Endothelial cell of umbilical vein (primary cell): ENCODE data around the gene SYNDIG1. TPM values are rescaled to one million over a fixed set of nuclear protein-coding genes. Genes with fewer than 3 reads are reported as not detected.

Experiments
- BruUV-seq: library from RNA; stranded (reverse); fragments of 400-500 nt; replicated peaks from 2 replicates; lab custom pipeline; 2021; lab: Mats Ljungman, UMichigan
- CTCF ChIA-PET: fragments of 300-600, 350-600 bp; sonication (Branson Sonifier 250); formaldehyde crosslinking; loops from one replicate; lab custom pipeline; 2021; ENCODE audit warnings: antibody characterized with exemption, inconsistent platforms; lab: Charles Lee
- POLR2A ChIA-PET: fragments of 300-600, 350-600 bp; sonication (Branson Sonifier 250); formaldehyde crosslinking; loops from one replicate; lab custom pipeline; 2021; ENCODE audit warnings: antibody characterized with exemption, inconsistent platforms; lab: Charles Lee
- DNase-seq: peaks from one replicate; pipeline ENCODE4 v3.0.0-alpha.2; 2011; ENCODE audit warnings: low read depth, low spot score
- FAIRE-seq: peaks from 2 replicates; lab custom pipeline; 2011; peaks lifted over from hg19 to GRCh38; lab: Jason Lieb, UNC
- H2AFZ ChIP-seq: 2 replicates; pipeline ENCODE4 v1.6.0; 2012; ENCODE audit warnings: low read depth, low read length, control low read depth, inconsistent platforms
- H3K27ac ChIP-seq: 2 replicates; pipeline ENCODE4 v1.5.1; 2011; ENCODE audit warnings: low read depth, mild to moderate bottlenecking, control low read depth, low read length, moderate library complexity; ENCODE audit not compliant: insufficient read depth
- H3K27me3 ChIP-seq, 2 experiments: 2 replicates each; pipeline versions ENCODE4 v1.6.0 to v1.6.1; 2011; ENCODE audit warnings: low read length in 2 of 2, mixed read lengths in 1 of 2; ENCODE audit not compliant: control insufficient read depth in 2 of 2, insufficient read depth in 2 of 2
- H3K36me3 ChIP-seq, 2 experiments: 2 replicates in 1 of 2; 3 replicates in 1 of 2; pipeline ENCODE4 v1.5.1; 2011; ENCODE audit warnings: low read length in 2 of 2, mild to moderate bottlenecking in 1 of 2, moderate library complexity in 1 of 2; ENCODE audit not compliant: control insufficient read depth in 2 of 2, insufficient read depth in 2 of 2; ENCODE audit errors: extremely low read depth in 1 of 2
- H3K4me1 ChIP-seq: 3 replicates; pipeline ENCODE4 v1.5.1; 2011; ENCODE audit warnings: mild to moderate bottlenecking, low read length; ENCODE audit not compliant: control insufficient read depth, insufficient read depth; ENCODE audit errors: extremely low read depth
- H3K4me2 ChIP-seq: 2 replicates; pipeline ENCODE4 v1.6.1; 2011; ENCODE audit warnings: low read length, control low read depth, mixed read lengths; ENCODE audit not compliant: insufficient read depth
- H3K4me3 ChIP-seq, 3 experiments: fragments of 200-600 bp in 1 of 3; sonication (generic), shearing (Covaris generic) in 1 of 3; replicated peaks in 1 of 3; 2 replicates each; pipeline ENCODE4 v1.5.1; 2011 to 2016; ENCODE audit warnings: control low read depth in 3 of 3, low read length in 3 of 3, mild to moderate bottlenecking in 2 of 3, inconsistent platforms in 1 of 3, low read depth in 1 of 3, moderate library complexity in 1 of 3; ENCODE audit not compliant: insufficient read depth in 1 of 3
- H3K79me2 ChIP-seq: 2 replicates; pipeline ENCODE4 v1.6.0; 2012; ENCODE audit warnings: low read length, inconsistent platforms; ENCODE audit not compliant: control insufficient read depth, insufficient read depth
- H3K9ac ChIP-seq: replicated peaks from 2 replicates; pipeline ENCODE3; 2011; ENCODE audit warnings: low read length, control low read depth; ENCODE audit not compliant: insufficient read depth; ENCODE audit errors: extremely low read depth
- H3K9me1 ChIP-seq: replicated peaks from 3 replicates; pipeline ENCODE4 v1.6.0; 2011; ENCODE audit warnings: mild to moderate bottlenecking, low read length; ENCODE audit not compliant: control insufficient read depth, insufficient read depth; ENCODE audit errors: extremely low read depth
- H3K9me3 ChIP-seq: replicated peaks from 2 replicates; pipeline ENCODE4 v1.5.1; 2012; ENCODE audit warnings: low read length, inconsistent platforms; ENCODE audit not compliant: control insufficient read depth, insufficient read depth
- H4K20me1 ChIP-seq: replicated peaks from 2 replicates; pipeline ENCODE3; 2011; ENCODE audit warnings: mild to moderate bottlenecking, low read length; ENCODE audit not compliant: control insufficient read depth, insufficient read depth; ENCODE audit errors: extremely low read depth
- EZH2 ChIP-seq: IDR thresholded peaks from 2 replicates; pipeline ENCODE4 v1.6.1; 2012; ENCODE audit warnings: borderline replicate concordance, low read depth, mild to moderate bottlenecking, moderate library complexity, low read length, inconsistent platforms; ENCODE audit not compliant: severe bottlenecking
- FOS ChIP-seq: IDR thresholded peaks from 2 replicates; pipeline ENCODE4 v1.6.1; 2011; ENCODE audit warnings: mild to moderate bottlenecking, low read length, moderate library complexity, borderline replicate concordance; ENCODE audit not compliant: insufficient read depth
- GATA2 ChIP-seq: IDR thresholded peaks from 2 replicates; pipeline ENCODE4 v1.7.0; 2011; ENCODE audit warnings: low read depth, mild to moderate bottlenecking, moderate library complexity, mixed read lengths, low read length; ENCODE audit not compliant: insufficient read length, insufficient read depth
- JUN ChIP-seq: IDR thresholded peaks from 2 replicates; pipeline ENCODE4 v1.6.1; 2011; ENCODE audit warnings: borderline replicate concordance, low read depth; ENCODE audit not compliant: insufficient read length, insufficient read depth
- MYC ChIP-seq: IDR thresholded peaks from one replicate; pipeline ENCODE4 v1.6.1; 2011; ENCODE audit warnings: mild to moderate bottlenecking, low read depth, low read length
- POLR2A ChIP-seq: IDR thresholded peaks from 2 replicates; pipeline ENCODE4 v1.6.1; 2012; ENCODE audit warnings: low read depth, mild to moderate bottlenecking, control low read depth, low read length
- POLR2AphosphoS5 ChIP-seq: IDR thresholded peaks from 2 replicates; pipeline ENCODE4 v1.6.1; 2012; ENCODE audit warnings: low read depth, mild to moderate bottlenecking, control low read depth, low read length, moderate library complexity; ENCODE audit not compliant: insufficient read depth
- dilution Hi-C: fragments of 300-500 bp; cut with MboI; formaldehyde crosslinking; loops from one replicate; pipeline ENCODE4 v1.15.0; 2019; ENCODE audit warnings: low sequenced_read_pairs; ENCODE audit not compliant: extremely low pct_ligation_motif_present
- intact Hi-C: fragments of 100-400 bp; cut with micrococcal nuclease; formaldehyde crosslinking; loops from one replicate; pipeline ENCODE4 v1.10.0; 2022
- polyA plus RNA-seq, 4 experiments: library from polyadenylated mRNA; depleted of rRNA in 3 of 4; stranded (reverse) in 3 of 4; unstranded in 1 of 4; fragments of >200 nt; gene quantifications; 2 replicates each; pipeline versions ENCODE4 v1.2.1 to v1.2.3, GENCODE V29; 2011 to 2012; ENCODE audit warnings: missing spikeins in 1 of 4
- total RNA-seq: library from RNA; stranded (reverse); gene quantifications from 2 replicates; pipeline ENCODE4 v1.2.3, GENCODE V29; 2021
- TF ChIP-seq, protein P1 (sequence below): IDR thresholded peaks from 2 replicates; pipeline ENCODE4 v1.6.1; 2011; ENCODE audit not compliant: insufficient read depth, insufficient read length
- TF ChIP-seq, protein P2 (sequence below), 2 donors: IDR thresholded peaks; 1 replicate in 1 of 2; 2 replicates in 1 of 2; pipeline ENCODE4 v1.5.1; 2011; ENCODE audit warnings: low read length in 2 of 2, mild to moderate bottlenecking in 2 of 2, moderate library complexity in 2 of 2, control low read depth in 1 of 2, inconsistent platforms in 1 of 2, low read depth in 1 of 2; ENCODE audit not compliant: insufficient read depth in 1 of 2; ENCODE audit errors: extremely low read depth in 1 of 2

The SYNDIG1 gene
- total and polyA plus RNA-seq, 2 donors (not counting 3 experiments of a cell fraction or from before 2014, with no cell fraction given) = not detected

DNA sequence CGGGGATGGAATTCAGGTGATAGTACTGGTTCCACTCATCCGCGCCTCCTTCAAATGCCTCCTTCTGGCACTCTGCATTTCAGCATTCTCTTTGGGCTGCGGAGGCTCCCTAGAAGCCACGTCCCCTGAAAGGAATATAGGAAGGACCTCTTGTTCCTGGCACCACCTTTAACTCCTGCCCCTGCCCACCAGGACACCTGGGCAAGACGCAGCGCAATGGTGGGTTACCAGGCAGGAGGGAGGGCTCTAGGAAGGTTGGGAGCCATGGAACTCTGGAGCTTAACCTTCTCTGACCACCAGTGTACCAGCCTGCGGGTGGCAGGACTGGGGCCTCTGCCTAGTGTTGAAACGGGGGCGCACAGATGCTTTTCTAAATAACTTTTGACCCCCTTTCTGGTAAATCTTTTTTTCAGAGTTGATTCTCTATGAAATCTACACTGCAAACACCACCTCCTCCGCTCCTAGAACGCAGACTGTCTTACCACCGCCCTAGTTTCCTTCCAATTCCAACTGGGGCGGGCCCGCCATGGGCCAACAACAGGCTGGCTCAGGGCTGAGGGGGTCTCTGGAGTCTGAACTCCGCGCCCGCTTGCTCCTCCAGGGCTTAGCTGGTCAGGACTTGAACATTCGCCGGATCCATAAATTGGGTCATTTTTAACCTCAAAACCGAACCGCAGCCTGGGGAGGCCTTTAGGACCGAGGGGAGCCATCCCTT is 871 bp upstream of the SYNDIG1 start:
- FAIRE-seq = no peak
- ChIA-PET CTCF (no interaction called here), POLR2A (no interaction called here)
- DNase-seq = no peak
- no peak overlapping the region for H3K4me3 ChIP-seq
- H3K36me3 ChIP-seq = no peaks in the 10 kb centered on the region
- H3K79me2 ChIP-seq = no peaks in the 10 kb centered on the region
- no peaks in the 10 kb centered on the region for H4K20me1 ChIP-seq
- TF ChIP-seq EZH2 (no peak), FOS (no peak)
- TF ChIP-seq, protein P1, sequence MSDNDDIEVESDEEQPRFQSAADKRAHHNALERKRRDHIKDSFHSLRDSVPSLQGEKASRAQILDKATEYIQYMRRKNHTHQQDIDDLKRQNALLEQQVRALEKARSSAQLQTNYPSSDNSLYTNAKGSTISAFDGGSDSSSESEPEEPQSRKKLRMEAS = no peak
- dilution Hi-C loops = no loop called here
- no peak overlapping the region for H3K9ac ChIP-seq
- intact Hi-C loops = no loop called here
- H3K27ac ChIP-seq = no peak overlapping the region
- H3K9me3 ChIP-seq = no peaks in the 10 kb centered on the region
- no peak overlapping the region for H3K4me2 ChIP-seq
- peaks cover 15 to 24% of the 10 kb centered on the region in 2 experiments for H3K27me3 ChIP-seq
- no peaks in the 10 kb centered on the region for H3K9me1 ChIP-seq
- no peak overlapping the region for H2AFZ ChIP-seq
- no TSS peak for BruUV-seq
- H3K4me1 ChIP-seq = no peaks in the 10 kb centered on the region

DNA sequence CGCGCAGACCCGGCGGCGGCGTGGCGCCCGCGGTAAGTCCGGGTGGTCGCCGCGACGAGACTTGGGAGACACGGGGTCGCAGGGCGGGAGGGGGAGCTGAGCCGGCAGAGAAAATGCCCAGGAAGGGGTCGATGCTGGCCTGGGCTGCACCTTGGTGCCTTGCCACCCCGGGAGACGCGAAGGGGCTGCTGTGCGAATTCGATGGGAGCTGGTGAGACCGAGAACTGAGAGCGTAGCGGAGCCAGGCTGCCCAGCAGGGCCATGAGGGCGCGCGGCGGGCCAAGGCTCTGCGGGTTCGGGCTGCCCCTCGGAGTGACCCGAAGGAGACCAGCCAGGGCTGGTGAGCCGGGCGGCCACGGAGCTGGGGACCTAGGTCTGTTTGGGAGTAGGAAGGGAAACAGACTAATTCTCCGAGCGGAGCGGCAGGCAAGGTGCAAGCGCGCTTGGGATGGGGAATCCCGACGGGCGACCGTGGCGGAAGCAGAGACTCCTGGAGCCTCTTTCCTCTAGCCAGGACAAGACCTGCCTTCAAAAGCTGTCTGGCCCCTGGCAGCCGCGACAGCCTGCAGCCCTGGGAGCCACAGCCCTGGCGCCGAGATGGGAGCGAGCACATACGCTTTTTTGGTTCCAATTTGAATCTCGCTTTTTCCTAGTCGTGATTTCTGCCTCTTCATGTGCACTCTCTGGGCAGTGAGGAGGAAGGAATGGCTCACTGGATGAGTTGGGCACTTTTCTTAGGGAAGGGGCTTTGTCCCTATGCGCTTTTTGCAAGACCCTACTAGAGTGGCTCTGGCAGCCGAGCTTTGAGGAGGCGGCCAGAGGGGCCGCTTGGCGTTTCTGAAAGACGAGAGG is 691 bp downstream of the SYNDIG1 start:
- H3K27ac ChIP-seq = no peak overlapping the region
- TF ChIP-seq, protein P1 = no peak
- TF ChIP-seq POLR2AphosphoS5 (no peak), POLR2A (no peak), FOS (no peak), GATA2 (no peak), EZH2 (no peak), MYC (no peak), JUN (no peak)
- TF ChIP-seq, protein P2, sequence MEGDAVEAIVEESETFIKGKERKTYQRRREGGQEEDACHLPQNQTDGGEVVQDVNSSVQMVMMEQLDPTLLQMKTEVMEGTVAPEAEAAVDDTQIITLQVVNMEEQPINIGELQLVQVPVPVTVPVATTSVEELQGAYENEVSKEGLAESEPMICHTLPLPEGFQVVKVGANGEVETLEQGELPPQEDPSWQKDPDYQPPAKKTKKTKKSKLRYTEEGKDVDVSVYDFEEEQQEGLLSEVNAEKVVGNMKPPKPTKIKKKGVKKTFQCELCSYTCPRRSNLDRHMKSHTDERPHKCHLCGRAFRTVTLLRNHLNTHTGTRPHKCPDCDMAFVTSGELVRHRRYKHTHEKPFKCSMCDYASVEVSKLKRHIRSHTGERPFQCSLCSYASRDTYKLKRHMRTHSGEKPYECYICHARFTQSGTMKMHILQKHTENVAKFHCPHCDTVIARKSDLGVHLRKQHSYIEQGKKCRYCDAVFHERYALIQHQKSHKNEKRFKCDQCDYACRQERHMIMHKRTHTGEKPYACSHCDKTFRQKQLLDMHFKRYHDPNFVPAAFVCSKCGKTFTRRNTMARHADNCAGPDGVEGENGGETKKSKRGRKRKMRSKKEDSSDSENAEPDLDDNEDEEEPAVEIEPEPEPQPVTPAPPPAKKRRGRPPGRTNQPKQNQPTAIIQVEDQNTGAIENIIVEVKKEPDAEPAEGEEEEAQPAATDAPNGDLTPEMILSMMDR (IDR thresholded peaks at IDR 0.05; ENCODE audit: extremely low read depth in 1 of 2, insufficient read depth in 1 of 2, low read depth in 1 of 2, low read length in 2 of 2) = no peak
- POLR2A ChIA-PET = no interaction called here
- no peak overlapping the region for H3K4me3 ChIP-seq
- no peak overlapping the region for H2AFZ ChIP-seq
- no peaks in the 10 kb centered on the region for H3K9me3 ChIP-seq
- CTCF ChIA-PET = no interaction called here
- H3K27me3 ChIP-seq = peaks cover 15 to 24% of the 10 kb centered on the region in 2 experiments
- H3K79me2 ChIP-seq = no peaks in the 10 kb centered on the region
- BruUV-seq = no TSS peak
- no peaks in the 10 kb centered on the region for H3K4me1 ChIP-seq
- no peaks in the 10 kb centered on the region for H3K9me1 ChIP-seq
- intact Hi-C loops = no loop called here
- DNase-seq = no peak
- H3K36me3 ChIP-seq = no peaks in the 10 kb centered on the region
- no peak for FAIRE-seq
- no peak overlapping the region for H3K9ac ChIP-seq
- dilution Hi-C loops = no loop called here
- H3K4me2 ChIP-seq = no peak overlapping the region
- no peaks in the 10 kb centered on the region for H4K20me1 ChIP-seq
